ENCODE measurements around the gene FBXL7.

GRCh38 chr5:15850939-15851341 is 351.0 kb downstream of the FBXL7 start:
- TF ChIP-seq POLR2AphosphoS5 (IDR thresholded peaks at IDR 0.05; ENCODE audit: low read depth) (no peak), CTCF (conservative IDR thresholded peaks at IDR 0.05; ENCODE audit: low read depth in 2 of 2) (no peak), EZH2phosphoT487 (IDR thresholded peaks at IDR 0.05; ENCODE audit: unreplicated experiment) (no peak), EZH2 (IDR thresholded peaks at IDR 0.05; ENCODE audit: low read depth, unreplicated experiment) (no peak), ZNF331 (CRISPR knock-in tag; IDR thresholded peaks at IDR 0.05; ENCODE audit: low read depth) (no peak), JUNB (IDR thresholded peaks at IDR 0.05; ENCODE audit: unreplicated experiment) (no peak), ZNF114 (CRISPR knock-in tag; IDR thresholded peaks at IDR 0.05) (no peak), ETS1 (IDR thresholded peaks at IDR 0.05) (no peak), CREB1 (CRISPR knock-in tag; IDR thresholded peaks at IDR 0.05; ENCODE audit: low read depth) (no peak)
- TF ChIP-seq, protein P1, sequence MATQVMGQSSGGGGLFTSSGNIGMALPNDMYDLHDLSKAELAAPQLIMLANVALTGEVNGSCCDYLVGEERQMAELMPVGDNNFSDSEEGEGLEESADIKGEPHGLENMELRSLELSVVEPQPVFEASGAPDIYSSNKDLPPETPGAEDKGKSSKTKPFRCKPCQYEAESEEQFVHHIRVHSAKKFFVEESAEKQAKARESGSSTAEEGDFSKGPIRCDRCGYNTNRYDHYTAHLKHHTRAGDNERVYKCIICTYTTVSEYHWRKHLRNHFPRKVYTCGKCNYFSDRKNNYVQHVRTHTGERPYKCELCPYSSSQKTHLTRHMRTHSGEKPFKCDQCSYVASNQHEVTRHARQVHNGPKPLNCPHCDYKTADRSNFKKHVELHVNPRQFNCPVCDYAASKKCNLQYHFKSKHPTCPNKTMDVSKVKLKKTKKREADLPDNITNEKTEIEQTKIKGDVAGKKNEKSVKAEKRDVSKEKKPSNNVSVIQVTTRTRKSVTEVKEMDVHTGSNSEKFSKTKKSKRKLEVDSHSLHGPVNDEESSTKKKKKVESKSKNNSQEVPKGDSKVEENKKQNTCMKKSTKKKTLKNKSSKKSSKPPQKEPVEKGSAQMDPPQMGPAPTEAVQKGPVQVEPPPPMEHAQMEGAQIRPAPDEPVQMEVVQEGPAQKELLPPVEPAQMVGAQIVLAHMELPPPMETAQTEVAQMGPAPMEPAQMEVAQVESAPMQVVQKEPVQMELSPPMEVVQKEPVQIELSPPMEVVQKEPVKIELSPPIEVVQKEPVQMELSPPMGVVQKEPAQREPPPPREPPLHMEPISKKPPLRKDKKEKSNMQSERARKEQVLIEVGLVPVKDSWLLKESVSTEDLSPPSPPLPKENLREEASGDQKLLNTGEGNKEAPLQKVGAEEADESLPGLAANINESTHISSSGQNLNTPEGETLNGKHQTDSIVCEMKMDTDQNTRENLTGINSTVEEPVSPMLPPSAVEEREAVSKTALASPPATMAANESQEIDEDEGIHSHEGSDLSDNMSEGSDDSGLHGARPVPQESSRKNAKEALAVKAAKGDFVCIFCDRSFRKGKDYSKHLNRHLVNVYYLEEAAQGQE (IDR thresholded peaks at IDR 0.05; ENCODE audit: unreplicated experiment): no peak
